HepG2 (cell line): ENCODE data around the gene EML2. TPM values are rescaled to one million over a fixed set of nuclear protein-coding genes. Genes with fewer than 3 reads are reported as not detected.

Experiments
- ARNT2 ChIP-seq: sonication (generic); formaldehyde crosslinking; IDR thresholded peaks from 2 replicates; pipeline ENCODE4 v1.8.0; 2022; ENCODE audit warnings: mild to moderate bottlenecking, low read depth, missing genetic modification reagents, moderate library complexity
- MED1 ChIP-seq: sonication (generic); formaldehyde crosslinking; IDR thresholded peaks from 2 replicates; pipeline ENCODE4 v1.4.0; 2020; ENCODE audit warnings: missing genetic modification reagents
- RARG ChIP-seq: sonication (generic); formaldehyde crosslinking; IDR thresholded peaks from 2 replicates; pipeline ENCODE4 v1.4.0; 2020; ENCODE audit warnings: low read depth, mild to moderate bottlenecking, missing genetic modification reagents
- SIX4 ChIP-seq: sonication (generic); formaldehyde crosslinking; IDR thresholded peaks from 2 replicates; pipeline ENCODE4 v1.4.0; 2020; ENCODE audit warnings: missing genetic modification reagents
- SSRP1 ChIP-seq: IDR thresholded peaks from 2 replicates; pipeline ENCODE4 v1.6.1; 2016; ENCODE audit warnings: control low read depth
- ZBTB1 ChIP-seq: sonication (generic); formaldehyde crosslinking; IDR thresholded peaks from 2 replicates; pipeline ENCODE4 v1.4.0; 2020; ENCODE audit warnings: missing genetic modification reagents, borderline replicate concordance
- ZBTB20 ChIP-seq: sonication (generic); formaldehyde crosslinking; IDR thresholded peaks from 2 replicates; pipeline ENCODE4 v1.8.1; 2023; ENCODE audit warnings: missing genetic modification reagents, low read depth, mild to moderate bottlenecking, borderline replicate concordance
- ZNF550 ChIP-seq: sonication (generic); formaldehyde crosslinking; IDR thresholded peaks from 2 replicates; pipeline ENCODE4 v1.4.0; 2020; ENCODE audit warnings: mild to moderate bottlenecking, missing genetic modification reagents, borderline replicate concordance
- ZNF589 ChIP-seq: sonication (generic); formaldehyde crosslinking; conservative IDR thresholded peaks from 2 replicates; pipeline ENCODE4 v1.8.0; 2022; ENCODE audit warnings: mild to moderate bottlenecking, moderate library complexity, missing genetic modification reagents
- ZSCAN31 ChIP-seq: sonication (generic); formaldehyde crosslinking; IDR thresholded peaks from 2 replicates; pipeline ENCODE4 v1.5.0; 2020; ENCODE audit warnings: low read depth, mild to moderate bottlenecking, missing genetic modification reagents
- ZSCAN9 ChIP-seq: IDR thresholded peaks from 2 replicates; pipeline ENCODE4 v1.6.1; 2016; ENCODE audit warnings: borderline replicate concordance
- polyA plus RNA-seq, 8 experiments: library from polyadenylated mRNA; depleted of rRNA in 3 of 8; stranded (reverse) in 7 of 8; unstranded in 1 of 8; fragments of >200 nt; fragmentation: Illumina TruSeq in 4 of 8; extraction: Trizol in 4 of 8; gene quantifications; 2 replicates each; pipeline versions ENCODE4 v1.2.1 to v1.2.3, GENCODE V29; 2011 to 2016; ENCODE audit warnings: low read depth in 4 of 8, missing spikeins in 1 of 8, mixed read lengths in 1 of 8; ENCODE audit not compliant: insufficient read depth in 1 of 8
- total RNA-seq, 5 experiments: library from RNA; depleted of rRNA; stranded (reverse); fragments of >200 nt; fragmentation: Illumina TruSeq; extraction: Trizol; gene quantifications; 2 replicates each; pipeline ENCODE4 v1.2.3, GENCODE V29; 2016; ENCODE audit warnings: low read depth in 1 of 5
- TF ChIP-seq, protein P1 (sequence below): sonication (generic); formaldehyde crosslinking; IDR thresholded peaks from 2 replicates; pipeline ENCODE4 v1.5.0; 2020; ENCODE audit warnings: mild to moderate bottlenecking, missing genetic modification reagents, borderline replicate concordance
- TF ChIP-seq, protein P2 (sequence below), 2 experiments: sonication (generic) in 1 of 2; formaldehyde crosslinking in 1 of 2; IDR thresholded peaks; 2 replicates each; pipeline versions ENCODE4 v1.4.0 to v1.6.1; 2016 to 2020; ENCODE audit warnings: borderline replicate concordance in 1 of 2, low read depth in 1 of 2, mild to moderate bottlenecking in 1 of 2, missing genetic modification reagents in 1 of 2
- TF ChIP-seq, protein P3 (sequence below): sonication (generic); formaldehyde crosslinking; IDR thresholded peaks from 2 replicates; pipeline ENCODE4 v1.5.0; 2020; ENCODE audit warnings: mild to moderate bottlenecking, missing genetic modification reagents

Gene EML2
- total and polyA plus RNA-seq, 2 of the 13 experiments (the other 11 are each of a cell fraction or from before 2014, with no cell fraction given) = 7.3 to 12.9 TPM

DNA sequence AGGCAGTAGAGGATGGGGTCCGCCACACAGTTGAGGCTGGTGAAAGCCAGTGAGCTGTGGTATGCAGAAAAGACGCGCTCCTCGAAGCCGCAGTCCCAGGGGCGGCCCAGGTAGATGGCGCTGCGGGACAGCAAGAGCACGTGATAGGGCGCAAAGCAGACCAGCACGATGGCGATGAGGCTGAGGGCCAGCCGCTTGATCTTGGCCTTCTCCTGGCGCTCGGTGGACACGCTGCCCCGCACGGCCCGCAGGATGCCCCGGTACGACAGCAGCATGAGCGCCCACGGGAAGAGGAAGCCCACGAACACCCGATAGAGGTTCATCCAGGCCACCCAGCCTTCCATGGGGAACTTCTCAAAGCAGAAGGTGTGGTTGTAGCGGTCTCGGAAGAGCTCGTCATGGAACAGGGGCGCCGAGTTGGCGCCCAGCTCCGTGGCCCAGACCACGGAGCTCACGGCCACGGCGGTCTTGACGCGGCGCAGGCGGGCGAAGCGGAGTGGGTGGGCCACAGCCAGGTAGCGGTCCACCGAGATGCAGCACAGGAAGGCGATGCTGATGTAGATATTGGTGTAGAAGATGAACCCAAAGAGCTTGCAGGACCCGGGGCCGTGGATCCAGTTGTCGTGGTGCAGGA lies 48.1 kb downstream of the EML2 start (continued):
- peak; percentile 47; the same call in 1 of the 2 replicates for TF ChIP-seq ZBTB20 (CRISPR knock-in tag)
- TF ChIP-seq ZBTB1 (CRISPR knock-in tag) = no peak
- 0 out of 2 replicates have a peak, but pooled peaks have one; percentile 33 for TF ChIP-seq MED1 (CRISPR knock-in tag)
- TF ChIP-seq ZSCAN9 (CRISPR knock-in tag) = peak; percentile 92
- peak; percentile 72; the same call in 1 of the 2 replicates for TF ChIP-seq ZSCAN31 (CRISPR knock-in tag)
- TF ChIP-seq, protein P1, sequence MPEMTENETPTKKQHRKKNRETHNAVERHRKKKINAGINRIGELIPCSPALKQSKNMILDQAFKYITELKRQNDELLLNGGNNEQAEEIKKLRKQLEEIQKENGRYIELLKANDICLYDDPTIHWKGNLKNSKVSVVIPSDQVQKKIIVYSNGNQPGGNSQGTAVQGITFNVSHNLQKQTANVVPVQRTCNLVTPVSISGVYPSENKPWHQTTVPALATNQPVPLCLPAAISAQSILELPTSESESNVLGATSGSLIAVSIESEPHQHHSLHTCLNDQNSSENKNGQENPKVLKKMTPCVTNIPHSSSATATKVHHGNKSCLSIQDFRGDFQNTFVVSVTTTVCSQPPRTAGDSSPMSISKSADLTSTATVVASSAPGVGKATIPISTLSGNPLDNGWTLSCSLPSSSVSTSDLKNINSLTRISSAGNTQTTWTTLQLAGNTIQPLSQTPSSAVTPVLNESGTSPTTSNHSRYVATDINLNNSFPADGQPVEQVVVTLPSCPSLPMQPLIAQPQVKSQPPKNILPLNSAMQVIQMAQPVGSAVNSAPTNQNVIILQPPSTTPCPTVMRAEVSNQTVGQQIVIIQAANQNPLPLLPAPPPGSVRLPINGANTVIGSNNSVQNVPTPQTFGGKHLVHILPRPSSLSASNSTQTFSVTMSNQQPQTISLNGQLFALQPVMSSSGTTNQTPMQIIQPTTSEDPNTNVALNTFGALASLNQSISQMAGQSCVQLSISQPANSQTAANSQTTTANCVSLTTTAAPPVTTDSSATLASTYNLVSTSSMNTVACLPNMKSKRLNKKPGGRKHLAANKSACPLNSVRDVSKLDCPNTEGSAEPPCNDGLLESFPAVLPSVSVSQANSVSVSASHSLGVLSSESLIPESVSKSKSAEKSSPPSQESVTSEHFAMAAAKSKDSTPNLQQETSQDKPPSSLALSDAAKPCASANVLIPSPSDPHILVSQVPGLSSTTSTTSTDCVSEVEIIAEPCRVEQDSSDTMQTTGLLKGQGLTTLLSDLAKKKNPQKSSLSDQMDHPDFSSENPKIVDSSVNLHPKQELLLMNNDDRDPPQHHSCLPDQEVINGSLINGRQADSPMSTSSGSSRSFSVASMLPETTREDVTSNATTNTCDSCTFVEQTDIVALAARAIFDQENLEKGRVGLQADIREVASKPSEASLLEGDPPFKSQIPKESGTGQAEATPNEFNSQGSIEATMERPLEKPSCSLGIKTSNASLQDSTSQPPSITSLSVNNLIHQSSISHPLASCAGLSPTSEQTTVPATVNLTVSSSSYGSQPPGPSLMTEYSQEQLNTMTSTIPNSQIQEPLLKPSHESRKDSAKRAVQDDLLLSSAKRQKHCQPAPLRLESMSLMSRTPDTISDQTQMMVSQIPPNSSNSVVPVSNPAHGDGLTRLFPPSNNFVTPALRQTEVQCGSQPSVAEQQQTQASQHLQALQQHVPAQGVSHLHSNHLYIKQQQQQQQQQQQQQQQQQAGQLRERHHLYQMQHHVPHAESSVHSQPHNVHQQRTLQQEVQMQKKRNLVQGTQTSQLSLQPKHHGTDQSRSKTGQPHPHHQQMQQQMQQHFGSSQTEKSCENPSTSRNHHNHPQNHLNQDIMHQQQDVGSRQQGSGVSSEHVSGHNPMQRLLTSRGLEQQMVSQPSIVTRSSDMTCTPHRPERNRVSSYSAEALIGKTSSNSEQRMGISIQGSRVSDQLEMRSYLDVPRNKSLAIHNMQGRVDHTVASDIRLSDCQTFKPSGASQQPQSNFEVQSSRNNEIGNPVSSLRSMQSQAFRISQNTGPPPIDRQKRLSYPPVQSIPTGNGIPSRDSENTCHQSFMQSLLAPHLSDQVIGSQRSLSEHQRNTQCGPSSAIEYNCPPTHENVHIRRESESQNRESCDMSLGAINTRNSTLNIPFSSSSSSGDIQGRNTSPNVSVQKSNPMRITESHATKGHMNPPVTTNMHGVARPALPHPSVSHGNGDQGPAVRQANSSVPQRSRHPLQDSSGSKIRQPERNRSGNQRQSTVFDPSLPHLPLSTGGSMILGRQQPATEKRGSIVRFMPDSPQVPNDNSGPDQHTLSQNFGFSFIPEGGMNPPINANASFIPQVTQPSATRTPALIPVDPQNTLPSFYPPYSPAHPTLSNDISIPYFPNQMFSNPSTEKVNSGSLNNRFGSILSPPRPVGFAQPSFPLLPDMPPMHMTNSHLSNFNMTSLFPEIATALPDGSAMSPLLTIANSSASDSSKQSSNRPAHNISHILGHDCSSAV (CRISPR knock-in tag) = no peak
- no peak for TF ChIP-seq ZNF550
- TF ChIP-seq, protein P2, sequence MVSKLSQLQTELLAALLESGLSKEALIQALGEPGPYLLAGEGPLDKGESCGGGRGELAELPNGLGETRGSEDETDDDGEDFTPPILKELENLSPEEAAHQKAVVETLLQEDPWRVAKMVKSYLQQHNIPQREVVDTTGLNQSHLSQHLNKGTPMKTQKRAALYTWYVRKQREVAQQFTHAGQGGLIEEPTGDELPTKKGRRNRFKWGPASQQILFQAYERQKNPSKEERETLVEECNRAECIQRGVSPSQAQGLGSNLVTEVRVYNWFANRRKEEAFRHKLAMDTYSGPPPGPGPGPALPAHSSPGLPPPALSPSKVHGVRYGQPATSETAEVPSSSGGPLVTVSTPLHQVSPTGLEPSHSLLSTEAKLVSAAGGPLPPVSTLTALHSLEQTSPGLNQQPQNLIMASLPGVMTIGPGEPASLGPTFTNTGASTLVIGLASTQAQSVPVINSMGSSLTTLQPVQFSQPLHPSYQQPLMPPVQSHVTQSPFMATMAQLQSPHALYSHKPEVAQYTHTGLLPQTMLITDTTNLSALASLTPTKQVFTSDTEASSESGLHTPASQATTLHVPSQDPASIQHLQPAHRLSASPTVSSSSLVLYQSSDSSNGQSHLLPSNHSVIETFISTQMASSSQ (IDR thresholded peaks at IDR 0.05; ENCODE audit: low read depth) = no peak
- TF ChIP-seq, protein P2 (CRISPR knock-in tag; IDR thresholded peaks at IDR 0.05; ENCODE audit: borderline replicate concordance) = 0 out of 2 replicates have a peak, but pooled peaks have one; percentile 56
- no peak; the same call in 1 of the 2 replicates for TF ChIP-seq ZNF589
- 0 out of 2 replicates have a peak, but pooled peaks have one; percentile 64 for TF ChIP-seq SSRP1 (CRISPR knock-in tag)
- TF ChIP-seq ARNT2 (CRISPR knock-in tag) = peak; percentile 90
- TF ChIP-seq, protein P3, sequence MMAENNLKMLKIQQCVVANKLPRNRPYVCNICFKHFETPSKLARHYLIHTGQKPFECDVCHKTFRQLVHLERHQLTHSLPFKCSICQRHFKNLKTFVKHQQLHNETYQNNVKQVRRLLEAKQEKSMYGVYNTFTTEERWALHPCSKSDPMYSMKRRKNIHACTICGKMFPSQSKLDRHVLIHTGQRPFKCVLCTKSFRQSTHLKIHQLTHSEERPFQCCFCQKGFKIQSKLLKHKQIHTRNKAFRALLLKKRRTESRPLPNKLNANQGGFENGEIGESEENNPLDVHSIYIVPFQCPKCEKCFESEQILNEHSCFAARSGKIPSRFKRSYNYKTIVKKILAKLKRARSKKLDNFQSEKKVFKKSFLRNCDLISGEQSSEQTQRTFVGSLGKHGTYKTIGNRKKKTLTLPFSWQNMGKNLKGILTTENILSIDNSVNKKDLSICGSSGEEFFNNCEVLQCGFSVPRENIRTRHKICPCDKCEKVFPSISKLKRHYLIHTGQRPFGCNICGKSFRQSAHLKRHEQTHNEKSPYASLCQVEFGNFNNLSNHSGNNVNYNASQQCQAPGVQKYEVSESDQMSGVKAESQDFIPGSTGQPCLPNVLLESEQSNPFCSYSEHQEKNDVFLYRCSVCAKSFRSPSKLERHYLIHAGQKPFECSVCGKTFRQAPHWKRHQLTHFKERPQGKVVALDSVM (CRISPR knock-in tag) = peak; percentile 35; the same call in 1 of the 2 replicates
- no peak for TF ChIP-seq RARG (CRISPR knock-in tag)
- no peak for TF ChIP-seq SIX4 (CRISPR knock-in tag)
